ENCODE results near the gene CENPT. TPM values are rescaled to one million over a fixed set of nuclear protein-coding genes. Genes with fewer than 3 reads are reported as not detected.
A peak's percentile ranks its signal among the peaks of the same experiment; 100 is the strongest.

The CENPT gene
- total and polyA plus RNA-seq, 4 experiments from 2014 or later, result 15.4 to 107 (median 60.4) TPM

DNA sequence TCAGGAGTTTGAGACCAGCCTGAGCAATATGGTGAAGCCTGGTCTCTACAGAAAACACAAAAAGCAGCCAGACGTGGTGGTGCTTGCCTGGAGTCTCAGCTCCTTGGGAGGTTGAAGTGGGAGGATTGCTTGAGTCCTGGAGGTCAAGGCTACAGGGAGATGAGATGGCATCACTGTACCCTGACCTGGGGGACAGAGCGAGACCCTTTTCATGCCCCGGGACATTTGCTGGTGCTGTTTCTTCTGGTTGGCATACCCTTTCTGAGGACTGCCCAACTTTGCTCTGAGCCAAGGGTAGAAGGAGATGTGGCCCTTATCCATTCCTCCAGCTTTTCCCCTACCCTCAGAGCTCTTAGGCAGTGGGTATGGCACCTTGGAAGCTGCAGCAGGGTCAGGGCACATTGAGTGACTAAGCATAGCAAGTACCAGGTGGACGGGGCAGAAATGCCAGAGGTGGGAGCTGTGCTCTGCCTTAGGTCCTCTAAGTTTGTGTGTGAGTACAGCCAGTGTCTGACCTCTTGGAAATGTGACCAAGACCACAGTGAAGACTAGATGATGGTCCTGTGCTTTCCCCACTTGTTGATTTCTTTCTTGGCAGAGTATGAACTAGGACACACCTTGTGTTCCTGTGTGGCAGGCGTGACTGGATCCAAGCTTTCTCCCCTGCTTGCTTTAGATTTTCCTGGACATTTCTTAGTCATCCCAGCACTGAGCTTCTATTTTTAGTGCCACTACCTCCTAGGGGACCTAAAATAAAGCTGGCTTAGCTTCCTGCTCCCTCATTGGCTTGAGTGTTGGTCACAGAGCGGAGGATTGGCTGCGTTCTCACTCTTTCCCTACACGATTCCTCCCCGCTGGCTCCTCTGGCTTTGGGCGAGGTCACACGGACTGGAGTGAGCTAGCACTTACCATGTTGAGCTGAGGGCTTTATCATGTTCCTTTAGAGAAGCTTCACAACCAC is 15.4 kb upstream of the CENPT start:
- H3K36me3 Mint-ChIP-seq, result peaks cover 5 to 25% of the 10 kb centered on the region in 2 donors
- ChIA-PET CTCF (ENCODE audit: partially characterized antibody) (interaction anchor here (0.7 to 5.8 kb wide), 8 partner anchors 13 to 340 kb away, joined by 3 to 46 read pairs (median 4); no protein-coding TSS in a partner anchor), POLR2A (ENCODE audit: partially characterized antibody) (interaction anchor here (0.6 kb wide), 1 partner anchor 143 kb away, joined by 3 read pairs; no protein-coding TSS in a partner anchor)
- H3K27ac Mint-ChIP-seq, result peak overlapping the region in 4 of 7 donors; percentile 29 to 72 (median 62)
- peaks cover 8 to 28% (median 16%) of the 10 kb centered on the region in 4 donors for H3K4me1 Mint-ChIP-seq
- no peak for DNase-seq
- Histone ChIP-seq H3K9me3 (ENCODE audit: control insufficient read depth in 1 of 2, low read length in 2 of 2) (no peaks in the 10 kb centered on the region), H3K4me1 (ENCODE audit: insufficient read depth, low read length) (peaks cover 10% of the 10 kb centered on the region), H3K4me3 (ENCODE audit: low read length in 2 of 2) (no peak overlapping the region), H3K27me3 (ENCODE audit: insufficient read depth, low read length) (no peaks in the 10 kb centered on the region), H3K36me3 (ENCODE audit: insufficient read depth, low read length) (peaks cover 19% of the 10 kb centered on the region), H3K27ac (ENCODE audit: low read depth, low read length) (no peak overlapping the region)
- no peak overlapping the region for H3K4me3 Mint-ChIP-seq
- H3K27me3 Mint-ChIP-seq, result no peaks in the 10 kb centered on the region
- no peaks in the 10 kb centered on the region for H3K9me3 Mint-ChIP-seq
- intact Hi-C loops (cut with micrococcal nuclease), result no loop called here

DNA sequence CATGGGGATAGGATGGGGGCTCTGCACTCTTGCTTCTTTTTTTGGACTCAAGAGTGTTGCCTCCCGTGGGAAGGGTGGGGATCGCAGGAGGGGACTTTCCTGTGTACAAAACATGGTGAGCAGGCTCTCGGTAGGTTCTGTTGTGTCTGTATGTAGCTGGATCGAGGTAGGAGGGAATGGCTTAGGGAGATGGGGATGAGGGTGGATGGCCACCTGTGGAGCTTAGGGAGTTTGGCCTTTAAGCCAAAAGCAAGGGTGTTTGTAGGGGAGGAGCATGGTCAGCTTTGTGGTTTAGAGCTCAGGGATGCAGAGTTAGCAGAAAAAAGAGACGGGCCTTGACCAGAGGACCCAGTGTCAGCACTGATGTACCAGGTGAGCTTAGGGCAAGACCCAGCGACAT is 14.4 kb upstream of the CENPT start:
- intact Hi-C loops (cut with micrococcal nuclease), result no loop called here
- Mint-ChIP-seq H3K4me1 (peaks cover 17 to 38% (median 26%) of the 10 kb centered on the region in 4 donors), H3K36me3 (peaks cover 5 to 24% of the 10 kb centered on the region in 2 donors), H3K27me3 (no peaks in the 10 kb centered on the region), H3K4me3 (no peak overlapping the region), H3K9me3 (no peaks in the 10 kb centered on the region), H3K27ac (peak overlapping the region in 3 of 7 donors; percentile 35 to 72 (median 47))
- H3K27me3 ChIP-seq (ENCODE audit: insufficient read depth, low read length), result no peaks in the 10 kb centered on the region
- ChIA-PET CTCF (ENCODE audit: partially characterized antibody) (interaction anchor here (0.7 to 5.8 kb wide), 4 partner anchors 12 to 46 kb away, joined by 3 to 46 read pairs (median 4); no protein-coding TSS in a partner anchor), POLR2A (ENCODE audit: partially characterized antibody) (no interaction called here)
- peaks cover 20% of the 10 kb centered on the region for H3K4me1 ChIP-seq (ENCODE audit: insufficient read depth, low read length)
- no peak for DNase-seq
- no peak overlapping the region for H3K27ac ChIP-seq (ENCODE audit: low read depth, low read length)
- H3K9me3 ChIP-seq (ENCODE audit: control insufficient read depth in 1 of 2, low read length in 2 of 2), result no peaks in the 10 kb centered on the region
- H3K36me3 ChIP-seq (ENCODE audit: insufficient read depth, low read length), result peaks cover 14% of the 10 kb centered on the region
- no peak overlapping the region for H3K4me3 ChIP-seq (ENCODE audit: low read length in 2 of 2)

DNA sequence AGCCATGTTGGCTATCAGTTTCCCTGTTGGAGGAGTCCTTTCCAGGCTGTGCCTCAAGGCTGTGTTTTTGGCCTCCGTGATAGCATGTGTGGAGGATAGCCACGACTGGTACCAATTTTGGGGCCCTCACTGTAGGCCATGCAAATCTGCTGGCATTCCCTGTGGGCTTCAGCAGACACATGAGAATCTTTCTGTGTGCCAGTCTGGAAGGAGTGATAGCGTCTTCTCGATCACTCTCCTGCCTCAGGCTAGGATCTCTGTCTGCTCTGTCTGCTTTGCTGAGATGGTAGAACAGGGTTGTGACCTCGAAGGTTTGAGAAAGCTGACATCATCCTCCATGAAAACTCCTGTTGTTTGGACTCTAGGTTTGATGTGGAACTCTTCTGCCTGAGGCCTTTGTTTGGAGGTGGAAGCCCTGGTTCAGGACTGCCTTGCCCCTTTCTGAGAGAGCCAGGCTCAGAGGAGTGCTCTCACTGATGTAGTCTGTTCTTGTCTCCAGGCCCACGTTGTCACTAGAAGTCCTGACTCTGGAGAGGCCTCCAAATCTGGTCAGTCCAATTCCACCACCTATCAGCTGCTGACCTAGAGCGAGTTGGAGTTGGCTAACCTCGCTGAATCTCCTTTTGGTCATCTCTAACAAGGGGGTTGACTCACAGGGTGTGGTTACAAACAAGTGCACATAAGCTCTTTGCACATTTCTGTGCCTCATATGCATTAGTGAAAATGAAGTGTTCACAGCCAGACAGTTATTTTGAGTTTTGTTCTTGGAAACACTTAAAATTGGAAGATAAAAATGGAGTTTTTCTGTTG is 13.3 kb upstream of the CENPT start:
- Mint-ChIP-seq H3K27me3 (no peaks in the 10 kb centered on the region), H3K36me3 (peaks cover 5 to 23% of the 10 kb centered on the region in 2 donors), H3K4me3 (no peak overlapping the region), H3K27ac (peak overlapping the region in 5 of 7 donors; percentile 35 to 78 (median 47)), H3K9me3 (no peaks in the 10 kb centered on the region), H3K4me1 (peaks cover 19 to 42% (median 29%) of the 10 kb centered on the region in 4 donors)
- intact Hi-C loops (cut with micrococcal nuclease), result no loop called here
- Histone ChIP-seq H3K27ac (ENCODE audit: low read depth, low read length) (no peak overlapping the region), H3K4me1 (ENCODE audit: insufficient read depth, low read length) (peaks cover 24% of the 10 kb centered on the region), H3K36me3 (ENCODE audit: insufficient read depth, low read length) (peaks cover 14% of the 10 kb centered on the region), H3K4me3 (ENCODE audit: low read length in 2 of 2) (no peak overlapping the region), H3K27me3 (ENCODE audit: insufficient read depth, low read length) (no peaks in the 10 kb centered on the region), H3K9me3 (ENCODE audit: control insufficient read depth in 1 of 2, low read length in 2 of 2) (no peaks in the 10 kb centered on the region)
- DNase-seq, result no peak
- ChIA-PET POLR2A (ENCODE audit: partially characterized antibody) (interaction anchor here (1.0 to 1.1 kb wide), 2 partner anchors 11 to 13 kb away, joined by 3 to 4 read pairs; no protein-coding TSS in a partner anchor), CTCF (ENCODE audit: partially characterized antibody) (interaction anchor here (0.5 to 1.7 kb wide), 3 partner anchors 16 to 44 kb away, joined by 3 to 4 read pairs (median 3); no protein-coding TSS in a partner anchor)

DNA sequence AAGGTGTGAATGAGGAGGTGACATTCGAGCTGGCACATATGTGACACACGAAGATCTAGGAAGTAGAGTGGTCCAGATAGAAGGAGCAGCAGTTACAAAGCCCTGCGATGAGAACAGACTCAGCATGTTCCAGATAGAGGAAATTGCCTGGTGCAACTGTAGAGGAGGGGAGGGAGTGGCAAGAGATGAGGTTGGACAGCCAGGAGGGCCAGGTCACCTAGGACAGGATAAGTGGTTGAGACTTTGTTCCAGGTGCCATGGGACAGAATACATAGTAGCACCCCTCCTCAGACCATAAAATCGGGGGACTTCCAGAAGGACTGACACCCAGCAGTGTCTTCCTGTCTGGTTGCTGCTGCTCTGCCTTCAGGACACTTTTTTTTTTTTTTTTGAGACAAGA is 11.0 kb upstream of the CENPT start:
- peak overlapping the region in 1 of 8 donors; percentile 59 for H3K4me3 Mint-ChIP-seq

DNA sequence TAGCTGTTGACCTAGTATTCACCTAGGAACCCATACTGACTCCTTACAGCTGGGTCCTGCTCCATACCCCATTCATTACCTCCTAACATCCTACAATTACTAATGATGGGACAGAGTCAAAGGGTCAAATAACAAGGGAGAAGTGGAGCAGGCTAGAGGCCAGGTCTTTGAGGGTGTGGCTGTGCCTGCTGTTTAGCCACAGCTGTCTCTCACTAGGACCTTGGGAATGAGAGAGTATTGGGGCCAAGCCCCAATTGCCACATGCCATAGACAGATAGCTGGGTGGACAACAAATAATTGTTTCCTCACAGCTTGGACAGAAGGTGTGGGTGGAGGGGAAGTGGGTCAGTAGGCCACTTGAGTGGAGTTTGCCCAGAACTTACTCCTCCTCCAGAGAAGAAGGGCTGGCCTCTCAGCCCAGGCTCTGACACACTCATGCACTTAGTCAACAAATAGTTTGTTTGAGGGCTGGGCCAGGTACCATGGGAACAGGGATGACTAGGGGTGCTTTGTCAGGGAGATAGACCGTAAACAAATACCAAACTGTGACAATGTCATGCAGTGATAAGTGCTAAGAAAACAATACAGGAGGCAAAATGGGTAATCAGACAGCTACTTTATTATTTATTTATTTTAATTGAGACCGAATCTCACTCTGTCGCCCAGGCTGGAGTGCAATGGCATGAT is 10.2 kb upstream of the CENPT start:
- peak; percentile 34 to 84 (median 54) for DNase-seq
- CTCF ChIA-PET (ENCODE audit: partially characterized antibody), result interaction anchor here (1.5 to 3.9 kb wide), 2 partner anchors 26 to 42 kb away, joined by 3 to 17 read pairs; no protein-coding TSS in a partner anchor

More for the DNA sequence above, 11.0 kb upstream of the CENPT start:
- POLR2A ChIA-PET (ENCODE audit: partially characterized antibody), result no interaction called here
- Mint-ChIP-seq H3K9me3 (no peaks in the 10 kb centered on the region), H3K27me3 (no peaks in the 10 kb centered on the region), H3K36me3 (peaks cover 0 to 16% of the 10 kb centered on the region in 2 donors), H3K27ac (peak overlapping the region; percentile 54 to 95 (median 91)), H3K4me1 (peaks cover 24 to 56% (median 37%) of the 10 kb centered on the region in 4 donors)
- intact Hi-C loops (cut with micrococcal nuclease), result no loop called here
- Histone ChIP-seq H3K4me3 (ENCODE audit: low read length in 2 of 2) (no peak overlapping the region), H3K27me3 (ENCODE audit: insufficient read depth, low read length) (no peaks in the 10 kb centered on the region), H3K4me1 (ENCODE audit: insufficient read depth, low read length) (peaks cover 24% of the 10 kb centered on the region), H3K27ac (ENCODE audit: low read depth, low read length) (peak overlapping the region; percentile 37), H3K9me3 (ENCODE audit: control insufficient read depth in 1 of 2, low read length in 2 of 2) (no peaks in the 10 kb centered on the region), H3K36me3 (ENCODE audit: insufficient read depth, low read length) (peaks cover 14% of the 10 kb centered on the region)
- no peak for DNase-seq
- CTCF ChIA-PET (ENCODE audit: partially characterized antibody), result interaction anchor here (0.7 to 3.9 kb wide), 2 partner anchors 43 to 199 kb away, joined by 3 to 17 read pairs; no protein-coding TSS in a partner anchor

DNA sequence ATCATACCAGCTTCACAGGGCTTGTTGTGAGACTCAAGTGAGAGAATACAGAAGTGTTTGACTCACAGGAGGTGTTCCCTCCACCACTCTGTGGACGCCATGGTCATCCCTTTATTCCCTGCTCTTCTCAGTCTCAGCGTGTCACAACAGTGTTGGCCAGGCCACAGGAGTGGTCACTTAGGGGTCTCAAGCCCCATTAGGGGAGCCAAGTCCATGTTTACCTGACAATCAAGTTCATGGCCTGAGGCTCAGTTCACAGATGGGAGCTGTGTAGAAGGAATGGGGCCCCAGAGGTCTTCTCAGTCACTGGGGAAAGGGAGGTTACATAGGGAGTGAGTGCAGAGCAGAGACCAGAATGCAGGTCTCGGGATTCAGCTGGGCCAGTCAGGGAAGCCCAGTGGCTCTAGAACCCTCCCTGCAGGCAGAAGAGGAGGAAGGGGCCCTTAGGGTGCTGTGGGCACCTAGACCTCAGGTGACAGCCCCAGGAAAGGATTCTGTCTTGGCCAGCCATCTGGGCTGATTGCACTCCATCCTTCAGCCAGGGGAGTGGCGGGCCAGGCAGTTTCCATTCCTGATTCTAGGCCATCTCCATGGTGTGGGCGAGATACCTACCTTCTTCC is 9.5 kb upstream of the CENPT start:
- Histone ChIP-seq H3K27me3 (ENCODE audit: insufficient read depth, low read length) (no peaks in the 10 kb centered on the region), H3K9me3 (ENCODE audit: control insufficient read depth in 1 of 2, low read length in 2 of 2) (no peaks in the 10 kb centered on the region), H3K4me3 (ENCODE audit: low read length in 2 of 2) (no peak overlapping the region), H3K36me3 (ENCODE audit: insufficient read depth, low read length) (peaks cover 14% of the 10 kb centered on the region), H3K27ac (ENCODE audit: low read depth, low read length) (peak overlapping the region; percentile 43), H3K4me1 (ENCODE audit: insufficient read depth, low read length) (peaks cover 24% of the 10 kb centered on the region)
- CTCF ChIA-PET (ENCODE audit: partially characterized antibody), result interaction anchor here (1.5 to 3.9 kb wide), 3 partner anchors 11 to 41 kb away, joined by 3 to 17 read pairs (median 3); partner anchors contain the start of gene NUTF2
- Mint-ChIP-seq H3K36me3 (peaks cover 0 to 16% of the 10 kb centered on the region in 2 donors), H3K9me3 (no peaks in the 10 kb centered on the region), H3K4me1 (peaks cover 24 to 51% (median 35%) of the 10 kb centered on the region in 4 donors), H3K27ac (peak overlapping the region; percentile 35 to 95 (median 91)), H3K4me3 (no peak overlapping the region), H3K27me3 (no peaks in the 10 kb centered on the region)
- POLR2A ChIA-PET (ENCODE audit: partially characterized antibody), result interaction anchor here (0.9 kb wide), 1 partner anchor 27 kb away, joined by 3 read pairs; no protein-coding TSS in a partner anchor
- DNase-seq, result no peak
- intact Hi-C loops (cut with micrococcal nuclease), result no loop called here

More for the DNA sequence above, 10.2 kb upstream of the CENPT start:
- peaks cover 24% of the 10 kb centered on the region for H3K4me1 ChIP-seq (ENCODE audit: insufficient read depth, low read length)
- H3K27ac Mint-ChIP-seq, result peak overlapping the region in 6 of 7 donors; percentile 77 to 95 (median 92)
- H3K9me3 ChIP-seq (ENCODE audit: control insufficient read depth in 1 of 2, low read length in 2 of 2), result no peaks in the 10 kb centered on the region
- POLR2A ChIA-PET (ENCODE audit: partially characterized antibody), result interaction anchor here (0.9 kb wide), 1 partner anchor 26 kb away, joined by 3 read pairs; no protein-coding TSS in a partner anchor
- H3K4me3 ChIP-seq (ENCODE audit: low read length in 2 of 2), result no peak overlapping the region
- intact Hi-C loops (cut with micrococcal nuclease), result no loop called here
- H3K27me3 ChIP-seq (ENCODE audit: insufficient read depth, low read length), result no peaks in the 10 kb centered on the region
- no peaks in the 10 kb centered on the region for H3K27me3 Mint-ChIP-seq
- H3K9me3 Mint-ChIP-seq, result no peaks in the 10 kb centered on the region
- H3K36me3 ChIP-seq (ENCODE audit: insufficient read depth, low read length), result peaks cover 14% of the 10 kb centered on the region
- peak overlapping the region; percentile 43 for H3K27ac ChIP-seq (ENCODE audit: low read depth, low read length)
- H3K36me3 Mint-ChIP-seq, result peaks cover 0 to 16% of the 10 kb centered on the region in 2 donors
- peaks cover 24 to 56% (median 37%) of the 10 kb centered on the region in 4 donors for H3K4me1 Mint-ChIP-seq
- peak overlapping the region in 2 of 8 donors; percentile 16 to 57 for H3K4me3 Mint-ChIP-seq

Measured in CD4-positive, alpha-beta memory T cell (primary cell).